GM23338 (cell line): ENCODE results near the gene LSP1. TPM values are rescaled to one million over a fixed set of nuclear protein-coding genes. Genes with fewer than 3 reads are reported as not detected.

Source experiments
- ATAC-seq: fragments of 200-7000 bp; cut with Tn5 transposase; 3 replicates; pipeline ENCODE4 v1.9.1; 2020
- DNase-seq: peaks from one replicate; pipeline ENCODE4 v3.0.0-alpha.2; 2015; ENCODE audit warnings: low spot score
- H2AFZ ChIP-seq: fragments of 200-600 bp; sonication (generic); 2 replicates; pipeline ENCODE4 v1.8.0; 2016; ENCODE audit warnings: antibody characterized with exemption, mild to moderate bottlenecking, moderate library complexity
- H3F3A ChIP-seq: fragments of 200-600 bp; sonication (generic); replicated peaks from 2 replicates; pipeline ENCODE4 v1.8.0; 2017; ENCODE audit warnings: antibody characterized with exemption, mixed run types, low read depth
- H3K27ac ChIP-seq: fragments of 200-600 bp; sonication (generic); 2 replicates; pipeline ENCODE4 v1.6.1; 2016; ENCODE audit warnings: low read depth
- H3K27me3 ChIP-seq: fragments of 200-600 bp; sonication (generic); 2 replicates; pipeline ENCODE4 v1.8.0; 2016; ENCODE audit warnings: mild to moderate bottlenecking, mixed run types, moderate library complexity; ENCODE audit not compliant: insufficient read depth
- H3K36me3 ChIP-seq: fragments of 200-600 bp; sonication (generic); 2 replicates; pipeline ENCODE4 v1.8.0; 2016; ENCODE audit warnings: mild to moderate bottlenecking; ENCODE audit not compliant: insufficient read depth
- H3K4me1 ChIP-seq: fragments of 200-600 bp; sonication (generic); 2 replicates; pipeline ENCODE4 v1.8.0; 2016; ENCODE audit warnings: mild to moderate bottlenecking, moderate library complexity; ENCODE audit not compliant: insufficient read depth
- H3K4me2 ChIP-seq: fragments of 200-600 bp; sonication (generic); 2 replicates; pipeline ENCODE4 v1.7.1; 2017; ENCODE audit warnings: mixed run types
- H3K4me3 ChIP-seq: fragments of 200-600 bp; sonication (generic); 2 replicates; pipeline ENCODE4 v1.6.1; 2016; ENCODE audit warnings: mixed run types
- H3K79me2 ChIP-seq: fragments of 200-600 bp; sonication (generic); replicated peaks from 2 replicates; pipeline ENCODE4 v1.8.0; 2017; ENCODE audit warnings: mild to moderate bottlenecking; ENCODE audit not compliant: insufficient read depth
- H3K9me2 ChIP-seq: fragments of 200-600 bp; sonication (generic); 2 replicates; pipeline ENCODE4 v1.8.0; 2017; ENCODE audit not compliant: insufficient read depth
- H4K20me1 ChIP-seq: fragments of 200-600 bp; sonication (generic); replicated peaks from 2 replicates; pipeline ENCODE4 v1.8.0; 2017; ENCODE audit warnings: mild to moderate bottlenecking; ENCODE audit not compliant: insufficient read depth
- H3K27ac Mint-ChIP-seq: 2 replicates; pipeline ENCODE4 v1.8.0; 2020; ENCODE audit warnings: inconsistent platforms, mild to moderate bottlenecking, moderate library complexity, mixed read lengths
- H3K27me3 Mint-ChIP-seq: 3 replicates; pipeline ENCODE4 v1.8.0; 2022; ENCODE audit warnings: low read depth, mild to moderate bottlenecking, moderate library complexity, mixed read lengths, inconsistent platforms; ENCODE audit not compliant: insufficient read depth, poor library complexity
- H3K36me3 Mint-ChIP-seq: 3 replicates; pipeline ENCODE4 v1.8.0; 2021; ENCODE audit warnings: low read depth, mild to moderate bottlenecking, inconsistent platforms, moderate library complexity, mixed read lengths
- H3K4me1 Mint-ChIP-seq: 3 replicates; pipeline ENCODE4 v1.8.0; 2020; ENCODE audit warnings: mild to moderate bottlenecking, inconsistent platforms, mixed read lengths
- H3K4me3 Mint-ChIP-seq: 3 replicates; pipeline ENCODE4 v1.8.0; 2021; ENCODE audit warnings: moderate library complexity, mild to moderate bottlenecking, inconsistent platforms, mixed read lengths
- H3K9me3 Mint-ChIP-seq: 3 replicates; pipeline ENCODE4 v1.8.0; 2020; ENCODE audit warnings: moderate library complexity, mild to moderate bottlenecking, inconsistent platforms, mixed read lengths
- CREB1 ChIP-seq: fragments of 250-450 bp; sonication (Bioruptor Pico); IDR thresholded peaks from 2 replicates; pipeline ENCODE4 v1.5.0; 2020; ENCODE audit warnings: low read depth, mild to moderate bottlenecking, moderate library complexity
- ETS1 ChIP-seq: IDR thresholded peaks from 2 replicates; pipeline ENCODE4 v1.6.1; 2016; ENCODE audit warnings: antibody characterized with exemption
- EZH2 ChIP-seq: fragments of 200-600 bp; sonication (generic); IDR thresholded peaks from one replicate; pipeline ENCODE4 v1.8.0; 2017; ENCODE audit warnings: antibody characterized with exemption, mild to moderate bottlenecking, low read depth; ENCODE audit not compliant: unreplicated experiment
- EZH2phosphoT487 ChIP-seq: fragments of 200-600 bp; sonication (generic); IDR thresholded peaks from one replicate; pipeline ENCODE4 v1.8.1; 2018; ENCODE audit warnings: antibody characterized with exemption; ENCODE audit not compliant: unreplicated experiment
- JUNB ChIP-seq: IDR thresholded peaks from one replicate; pipeline ENCODE4 v1.6.1; 2016; ENCODE audit warnings: antibody characterized with exemption; ENCODE audit not compliant: unreplicated experiment
- NANOG ChIP-seq: IDR thresholded peaks from 2 replicates; pipeline ENCODE4 v1.6.1; 2016; ENCODE audit warnings: antibody characterized with exemption, borderline replicate concordance
- POLR2AphosphoS5 ChIP-seq: IDR thresholded peaks from 2 replicates; pipeline ENCODE4 v1.6.1; 2016; ENCODE audit warnings: antibody characterized with exemption, low read depth
- REST ChIP-seq: IDR thresholded peaks from one replicate; pipeline ENCODE4 v1.6.1; 2018; ENCODE audit warnings: antibody characterized with exemption; ENCODE audit not compliant: unreplicated experiment
- STAT1 ChIP-seq: IDR thresholded peaks from one replicate; pipeline ENCODE4 v1.6.1; 2016; ENCODE audit warnings: antibody characterized with exemption; ENCODE audit not compliant: unreplicated experiment
- ZNF114 ChIP-seq: fragments of 250-450 bp; sonication (Bioruptor Pico); IDR thresholded peaks from 2 replicates; pipeline ENCODE4 v1.5.0; 2020; ENCODE audit warnings: mild to moderate bottlenecking, moderate library complexity
- ZNF331 ChIP-seq: fragments of 250-450 bp; sonication (Bioruptor Pico); IDR thresholded peaks from 2 replicates; pipeline ENCODE4 v1.5.0; 2020; ENCODE audit warnings: low read depth, mild to moderate bottlenecking, moderate library complexity
- ZNF462 ChIP-seq: fragments of 250-450 bp; sonication (Bioruptor Pico); IDR thresholded peaks from 2 replicates; pipeline ENCODE4 v1.5.0; 2020; ENCODE audit warnings: mild to moderate bottlenecking, moderate library complexity
- polyA plus RNA-seq: library from polyadenylated mRNA; unstranded; fragments of >200 nt; fragmentation: Nextera tagmentation; extraction: Ambion mirVana; gene quantifications from 2 replicates; pipeline ENCODE4 v1.2.1, GENCODE V29; 2016
- total RNA-seq: library from RNA; depleted of rRNA; stranded (reverse); fragments of >200 nt; shearing (Covaris generic); gene quantifications from 2 replicates; pipeline ENCODE4 v1.2.3, GENCODE V29; 2014
- TF ChIP-seq, protein P1 (sequence below), 2 experiments: fragments of 200-600 bp in 1 of 2; sonication (generic) in 1 of 2; conservative IDR thresholded peaks; 2 replicates each; pipeline versions ENCODE4 v1.5.1 to v1.6.1; 2016 to 2017; ENCODE audit warnings: antibody characterized with exemption in 2 of 2, low read depth in 2 of 2, mild to moderate bottlenecking in 2 of 2, moderate library complexity in 1 of 2

The LSP1 gene
- total and polyA plus RNA-seq, 2 experiments from 2014 or later, result 0.84 TPM; not detected in 1

DNA sequence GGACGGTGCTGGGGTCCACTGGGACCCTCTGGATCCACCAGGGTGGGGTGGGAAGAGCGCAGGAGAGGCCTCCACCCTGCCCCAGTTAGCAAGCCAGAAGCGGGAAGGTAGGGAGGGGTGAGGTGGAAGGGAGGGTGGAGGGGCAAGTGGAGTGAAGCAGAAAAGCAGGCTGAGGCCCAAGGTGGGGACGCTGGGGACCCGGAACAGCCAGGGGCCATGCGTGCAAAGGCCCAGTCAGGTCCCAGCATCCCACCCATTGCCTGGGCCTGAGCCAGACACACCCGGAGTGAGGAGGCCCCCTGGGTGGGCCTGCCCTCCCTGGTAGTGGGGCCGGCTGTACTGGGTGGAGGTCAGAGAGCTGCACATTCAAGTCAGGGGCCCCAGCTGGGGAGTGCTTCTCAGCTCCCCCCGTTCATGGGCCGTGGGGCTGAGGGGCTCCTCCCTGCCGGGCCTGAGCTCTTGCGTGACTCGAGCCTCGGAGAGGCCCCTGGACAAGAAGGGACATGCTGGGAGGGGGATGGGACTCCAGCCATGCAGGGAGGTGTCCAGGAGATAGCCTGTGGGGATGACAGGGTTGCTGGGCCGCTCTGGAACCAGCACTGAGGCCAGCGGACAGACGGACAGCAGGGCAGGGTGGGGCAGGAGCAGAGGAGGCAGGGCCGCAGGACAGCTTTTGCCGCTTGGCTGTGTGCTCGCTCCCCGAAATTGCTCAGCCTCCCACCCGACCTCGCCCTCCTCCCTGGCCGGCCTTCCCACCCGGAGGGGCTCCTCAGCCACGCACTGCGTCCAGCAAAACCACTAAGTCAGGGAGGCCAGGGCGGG is 74.4 kb downstream of the LSP1 start:
- no peak for DNase-seq
- no peak overlapping the region for H3K4me3 ChIP-seq
- Mint-ChIP-seq H3K4me1 (0 out of 3 replicates have a peak, but pooled peaks cover 5% of the 10 kb centered on the region), H3K36me3 (no peaks in the 10 kb centered on the region), H3K9me3 (no peaks in the 10 kb centered on the region), H3K27me3 (peaks cover 10% of the 10 kb centered on the region), H3K4me3 (no peak overlapping the region), H3K27ac (no peak overlapping the region)
- no peak for TF ChIP-seq CREB1 (CRISPR knock-in tag)
- TF ChIP-seq EZH2phosphoT487, result no peak
- TF ChIP-seq EZH2, result no peak
- no peak for TF ChIP-seq ZNF462 (CRISPR knock-in tag)
- TF ChIP-seq, protein P1, sequence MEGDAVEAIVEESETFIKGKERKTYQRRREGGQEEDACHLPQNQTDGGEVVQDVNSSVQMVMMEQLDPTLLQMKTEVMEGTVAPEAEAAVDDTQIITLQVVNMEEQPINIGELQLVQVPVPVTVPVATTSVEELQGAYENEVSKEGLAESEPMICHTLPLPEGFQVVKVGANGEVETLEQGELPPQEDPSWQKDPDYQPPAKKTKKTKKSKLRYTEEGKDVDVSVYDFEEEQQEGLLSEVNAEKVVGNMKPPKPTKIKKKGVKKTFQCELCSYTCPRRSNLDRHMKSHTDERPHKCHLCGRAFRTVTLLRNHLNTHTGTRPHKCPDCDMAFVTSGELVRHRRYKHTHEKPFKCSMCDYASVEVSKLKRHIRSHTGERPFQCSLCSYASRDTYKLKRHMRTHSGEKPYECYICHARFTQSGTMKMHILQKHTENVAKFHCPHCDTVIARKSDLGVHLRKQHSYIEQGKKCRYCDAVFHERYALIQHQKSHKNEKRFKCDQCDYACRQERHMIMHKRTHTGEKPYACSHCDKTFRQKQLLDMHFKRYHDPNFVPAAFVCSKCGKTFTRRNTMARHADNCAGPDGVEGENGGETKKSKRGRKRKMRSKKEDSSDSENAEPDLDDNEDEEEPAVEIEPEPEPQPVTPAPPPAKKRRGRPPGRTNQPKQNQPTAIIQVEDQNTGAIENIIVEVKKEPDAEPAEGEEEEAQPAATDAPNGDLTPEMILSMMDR (conservative IDR thresholded peaks at IDR 0.05; ENCODE audit: low read depth in 2 of 2), result no peak
- TF ChIP-seq NANOG, result no peak
- no peak for TF ChIP-seq ZNF114
- no peak for TF ChIP-seq POLR2AphosphoS5
- no peak for TF ChIP-seq REST
- TF ChIP-seq JUNB, result no peak
- TF ChIP-seq STAT1, result no peak
- no peak for TF ChIP-seq ETS1
- no peak for TF ChIP-seq ZNF331 (CRISPR knock-in tag)
- no peaks in the 10 kb centered on the region for H3K27me3 ChIP-seq
- ATAC-seq, result no peak
- no peaks in the 10 kb centered on the region for H3F3A ChIP-seq
- no peaks in the 10 kb centered on the region for H3K79me2 ChIP-seq
- H3K4me2 ChIP-seq, result no peak overlapping the region
- H2AFZ ChIP-seq, result no peak overlapping the region
- H3K4me1 ChIP-seq, result no peaks in the 10 kb centered on the region
- H3K27ac ChIP-seq, result no peak overlapping the region
- H3K36me3 ChIP-seq, result no peaks in the 10 kb centered on the region
- H4K20me1 ChIP-seq, result no peaks in the 10 kb centered on the region
- no peaks in the 10 kb centered on the region for H3K9me2 ChIP-seq
